GM12878 (cell line): ENCODE data around the gene ACYP1. TPM values are rescaled to one million over a fixed set of nuclear protein-coding genes. Genes with fewer than 3 reads are reported as not detected.

Experiments used
- ATAC-seq: fragments of 200-7000 bp; cut with Tn5 transposase; 3 replicates; pipeline ENCODE4 v1.9.1; 2020; ENCODE audit warnings: mild to moderate bottlenecking, moderate library complexity
- BruUV-seq: library from RNA; stranded (reverse); fragments of 400-500 nt; replicated peaks from 2 replicates; lab custom pipeline; 2021; lab: Mats Ljungman, UMichigan
- CTCF ChIA-PET: fragments of 300-600 bp; sonication (Branson Sonifier 250); formaldehyde crosslinking; extraction: SDS; loops from one replicate; lab custom pipeline; 2021; ENCODE audit warnings: inconsistent platforms; lab: Yijun Ruan, JAX
- POLR2A ChIA-PET: fragments of 350-600 bp; formaldehyde crosslinking; extraction: SDS; loops from one replicate; lab custom pipeline; 2021; ENCODE audit warnings: inconsistent platforms; lab: Charles Lee
- RAD21 ChIA-PET: fragments of 300-600 bp; sonication (Branson Sonifier 250); formaldehyde crosslinking; loops from one replicate; lab custom pipeline; 2023; ENCODE audit warnings: antibody characterized with exemption; ENCODE audit not compliant: unreplicated experiment; lab: Charles Lee
- SMC1A ChIA-PET: fragments of 300-600 bp; sonication (Branson Sonifier 250); formaldehyde crosslinking; loops from one replicate; lab custom pipeline; 2023; ENCODE audit not compliant: unreplicated experiment, uncharacterized antibody; lab: Charles Lee
- DNase-seq: peaks from one replicate; pipeline ENCODE4 v3.0.0-alpha.2; 2011; ENCODE audit warnings: low read depth, low spot score
- FAIRE-seq: peaks from 3 replicates; lab custom pipeline; 2011; peaks lifted over from hg19 to GRCh38; lab: Jason Lieb, UNC
- H2AFZ ChIP-seq: 2 replicates; pipeline ENCODE4 v1.6.0; 2011; ENCODE audit warnings: low read depth, low read length, control low read depth; ENCODE audit not compliant: control insufficient read depth
- H3K27ac ChIP-seq: 2 replicates; pipeline ENCODE4 v1.5.1; 2011; ENCODE audit warnings: control low read depth; ENCODE audit not compliant: control insufficient read depth, insufficient read depth
- H3K27me3 ChIP-seq, 2 experiments: replicated peaks in 1 of 2; 2 replicates each; pipeline versions ENCODE4 v1.6.0 to v1.6.1; 2011; ENCODE audit warnings: low read length in 1 of 2; ENCODE audit not compliant: control insufficient read depth in 2 of 2, insufficient read depth in 2 of 2
- H3K36me3 ChIP-seq, 2 experiments: 2 replicates each; pipeline ENCODE4 v1.5.1; 2011; ENCODE audit warnings: low read length in 1 of 2; ENCODE audit not compliant: control insufficient read depth in 2 of 2, insufficient read depth in 2 of 2
- H3K4me1 ChIP-seq: 2 replicates; pipeline ENCODE4 v1.6.1; 2011; ENCODE audit warnings: mild to moderate bottlenecking, low read length, moderate library complexity, mixed read lengths; ENCODE audit not compliant: control insufficient read depth, insufficient read depth
- H3K4me2 ChIP-seq: 2 replicates; pipeline ENCODE4 v1.6.0; 2011; ENCODE audit warnings: control low read depth; ENCODE audit not compliant: control insufficient read depth, insufficient read depth
- H3K4me3 ChIP-seq: fragments of 200-600 bp; sonication (generic); 2 replicates; pipeline ENCODE4 v1.5.1; 2016
- H3K79me2 ChIP-seq: 2 replicates; pipeline ENCODE4 v1.6.0; 2011; ENCODE audit warnings: low read length; ENCODE audit not compliant: control insufficient read depth, insufficient read depth
- H3K9ac ChIP-seq: 2 replicates; pipeline ENCODE4 v1.8.0; 2011; ENCODE audit warnings: low read length, control low read depth, mixed read lengths; ENCODE audit not compliant: control insufficient read depth, insufficient read depth
- H3K9me3 ChIP-seq: replicated peaks from 3 replicates; pipeline ENCODE4 v1.5.1; 2011; ENCODE audit warnings: mild to moderate bottlenecking, low read length; ENCODE audit not compliant: control insufficient read depth, insufficient read depth
- H4K20me1 ChIP-seq: 2 replicates; pipeline ENCODE4 v1.6.0; 2011; ENCODE audit not compliant: control insufficient read depth, insufficient read depth
- ASH2L ChIP-seq: fragments of 300-600, 200-600 bp; sonication (generic); IDR thresholded peaks from 2 replicates; pipeline ENCODE4 v1.6.1; 2017; ENCODE audit warnings: low read depth, mild to moderate bottlenecking, borderline replicate concordance
- CBX3 ChIP-seq: fragments of 200-600 bp; sonication (generic); IDR thresholded peaks from 2 replicates; pipeline ENCODE4 v1.6.1; 2016; ENCODE audit warnings: low read depth, borderline replicate concordance
- CBX5 ChIP-seq: sonication (generic); IDR thresholded peaks from 2 replicates; pipeline ENCODE4 v1.6.1; 2016; ENCODE audit warnings: low read depth, moderate library complexity, mild to moderate bottlenecking, inconsistent platforms
- DPF2 ChIP-seq: fragments of 450-650 bp; IDR thresholded peaks from 2 replicates; pipeline ENCODE4 v1.6.1; 2017; ENCODE audit warnings: mild to moderate bottlenecking
- FOXK2 ChIP-seq: fragments of 450-650 bp; IDR thresholded peaks from 2 replicates; pipeline ENCODE4 v1.6.1; 2017; ENCODE audit warnings: mild to moderate bottlenecking, moderate library complexity
- GATAD2B ChIP-seq: fragments of 450-650 bp; conservative IDR thresholded peaks from 2 replicates; pipeline ENCODE4 v1.6.1; 2017; ENCODE audit warnings: low read depth, mild to moderate bottlenecking, moderate library complexity
- IKZF1 ChIP-seq: fragments of 450-650 bp; conservative IDR thresholded peaks from 2 replicates; pipeline ENCODE4 v1.6.1; 2017; ENCODE audit warnings: antibody characterized with exemption, mild to moderate bottlenecking
- LARP7 ChIP-seq: fragments of 450-650 bp; IDR thresholded peaks from 2 replicates; pipeline ENCODE4 v1.6.1; 2017; ENCODE audit warnings: mild to moderate bottlenecking
- MEF2A ChIP-seq: IDR thresholded peaks from 2 replicates; pipeline ENCODE4 v1.6.1; 2011; ENCODE audit warnings: low read depth, mild to moderate bottlenecking, low read length, moderate library complexity; ENCODE audit not compliant: insufficient read depth
- MEF2B ChIP-seq: fragments of 450-650 bp; IDR thresholded peaks from 2 replicates; pipeline ENCODE4 v1.6.1; 2018; ENCODE audit warnings: mild to moderate bottlenecking, moderate library complexity; ENCODE audit not compliant: partially characterized antibody, poor library complexity, severe bottlenecking
- NFYA ChIP-seq: IDR thresholded peaks from 2 replicates; pipeline ENCODE4 v1.6.1; 2011; ENCODE audit warnings: low read depth, mild to moderate bottlenecking, low read length, improper control_type of control experiment, borderline replicate concordance
- POLR2A ChIP-seq: IDR thresholded peaks from 2 replicates; pipeline ENCODE4 v1.6.1; 2011; ENCODE audit warnings: low read depth, mild to moderate bottlenecking, low read length
- POLR2AphosphoS5 ChIP-seq: IDR thresholded peaks from 2 replicates; pipeline ENCODE4 v1.6.1; 2011; ENCODE audit warnings: mild to moderate bottlenecking, low read length, inconsistent platforms
- RB1 ChIP-seq: fragments of 450-650 bp; formaldehyde crosslinking; IDR thresholded peaks from 2 replicates; pipeline ENCODE4 v1.6.1; 2017; ENCODE audit warnings: mild to moderate bottlenecking, borderline replicate concordance
- RFX5 ChIP-seq: IDR thresholded peaks from 2 replicates; pipeline ENCODE4 v1.6.1; 2011; ENCODE audit warnings: low read depth, low read length, improper control_type of control experiment
- RUNX3 ChIP-seq: IDR thresholded peaks from 2 replicates; pipeline ENCODE4 v1.6.1; 2012; ENCODE audit warnings: low read length, inconsistent platforms
- SMARCA5 ChIP-seq: fragments of 450-650 bp; IDR thresholded peaks from 2 replicates; pipeline ENCODE4 v1.6.1; 2017; ENCODE audit warnings: mild to moderate bottlenecking
- SRF ChIP-seq, 2 experiments: IDR thresholded peaks; 2 replicates each; pipeline ENCODE4 v1.6.1; 2011; ENCODE audit warnings: low read depth in 2 of 2, low read length in 2 of 2, mild to moderate bottlenecking in 1 of 2, moderate library complexity in 1 of 2
- ZNF384 ChIP-seq: IDR thresholded peaks from 2 replicates; pipeline ENCODE4 v1.6.1; 2012; ENCODE audit warnings: low read depth, mild to moderate bottlenecking, low read length, improper control_type of control experiment, borderline replicate concordance
- ZSCAN29 ChIP-seq: fragments of 450-650 bp; IDR thresholded peaks from 2 replicates; pipeline ENCODE4 v1.6.1; 2017; ENCODE audit warnings: mild to moderate bottlenecking, moderate library complexity
- WGBS: methylation state at CpG from one replicate; pipeline ENCODE4 v1.1.6; 2016; ENCODE audit warnings: low lambda C conversion rate; ENCODE audit not compliant: insufficient replicate concordance, insufficient coverage; ENCODE audit errors: missing lambda C conversion rate; 5-methylcytosine and 5-hydroxymethylcytosine counted together
- in situ Hi-C: fragments of 300-500 bp; cut with MboI; formaldehyde crosslinking; loops from 9 replicates; pipeline ENCODE4 v1.14.3; 2018; ENCODE audit warnings: mixed read lengths
- intact Hi-C: fragments of 100-400 bp; cut with micrococcal nuclease; formaldehyde crosslinking; loops from one replicate; pipeline ENCODE4 v1.14.2; 2022; ENCODE audit not compliant: unreplicated experiment
- polyA plus RNA-seq, 11 experiments: library from polyadenylated mRNA; depleted of rRNA in 4 of 11; unstranded in 6 of 11; stranded (reverse) in 5 of 11; fragments of >200 nt; fragmentation: Nextera tagmentation in 4 of 11; fragmentation: Illumina TruSeq in 1 of 11; extraction: Ambion mirVana in 4 of 11; extraction: Trizol in 1 of 11; gene quantifications; 1 replicate in 1 of 11; 2 replicates in 10 of 11; pipeline versions ENCODE4 v1.2.1 to v1.2.3, GENCODE V29; 2011 to 2016; ENCODE audit warnings: inconsistent platforms in 2 of 11, missing spikeins in 2 of 11, low read depth in 1 of 11
- total RNA-seq, 4 experiments: library from RNA; depleted of rRNA in 3 of 4; stranded (reverse); fragments of >200 nt in 3 of 4; fragmentation: Illumina TruSeq in 1 of 4; extraction: Trizol in 1 of 4; gene quantifications; 2 replicates each; pipeline versions ENCODE4 v1.2.1 to v1.2.3, GENCODE V29; 2013 to 2021

Gene ACYP1
- total and polyA plus RNA-seq, 10 of the 15 experiments (the other 5 are each of a cell fraction or from before 2014, with no cell fraction given): 18.2 to 52.6 (median 43.5) TPM

- no peaks in the 10 kb centered on the region for H4K20me1 ChIP-seq
- ChIA-PET CTCF (interaction anchor here (1.6 to 2.8 kb wide), 3 partner anchors 12 to 63 kb away, joined by 3 to 15 read pairs (median 8); no protein-coding TSS in a partner anchor), RAD21 (interaction anchor here (2.6 kb wide), 1 partner anchor 164 kb away, joined by 5 read pairs; no protein-coding TSS in a partner anchor), POLR2A (no interaction called here), SMC1A (interaction anchor here (0.5 to 1.0 kb wide), 2 partner anchors 78 to 115 kb away, joined by 3 to 4 read pairs; no protein-coding TSS in a partner anchor)
- BruUV-seq: no TSS peak
- DNase-seq (no peak), ATAC-seq (no peak), FAIRE-seq (no peak)
- H3K4me1 ChIP-seq: no peaks in the 10 kb centered on the region
- no peaks in the 10 kb centered on the region for H3K79me2 ChIP-seq
- no peak overlapping the region for H3K9ac ChIP-seq
- WGBS: 62% methylated on average over 4 of the region's 4 CpGs
- H2AFZ ChIP-seq: no peak overlapping the region
- in situ Hi-C loops: no loop called here
- intact Hi-C loops: no loop called here
- H3K9me3 ChIP-seq: no peaks in the 10 kb centered on the region
- H3K27ac ChIP-seq: no peak overlapping the region
- peaks cover 1 to 4% of the 10 kb centered on the region in 2 experiments; a peak in 2 of 4 replicates for H3K36me3 ChIP-seq
- H3K4me3 ChIP-seq: no peak overlapping the region
- no peaks in the 10 kb centered on the region for H3K27me3 ChIP-seq
- H3K4me2 ChIP-seq: no peak overlapping the region
- TF ChIP-seq FOXK2 (no peak), IKZF1 (no peak), POLR2A (no peak), POLR2AphosphoS5 (no peak)
Measured at GRCh38 chr14:75025082-75025481, 38.7 kb downstream of the ACYP1 start.

- H3K36me3 ChIP-seq: peaks cover 1 to 13% of the 10 kb centered on the region in 2 experiments; a peak in 2 of 4 replicates
- no peak for ATAC-seq
- FAIRE-seq: no peak
- intact Hi-C loops (no loop called here), in situ Hi-C loops (no loop called here)
- ChIA-PET SMC1A (interaction anchor here (1.0 to 2.5 kb wide), 5 partner anchors 10 to 40 kb away, joined by 3 to 13 read pairs (median 4); partner anchors contain the start of gene ACYP1), POLR2A (interaction anchor here (1.5 kb wide), 1 partner anchor 9 kb away, joined by 4 read pairs; no protein-coding TSS in a partner anchor), RAD21 (interaction anchor here (1.1 to 2.6 kb wide), 4 partner anchors 10 to 162 kb away, joined by 3 to 5 read pairs (median 4); no protein-coding TSS in a partner anchor), CTCF (interaction anchor here (0.8 to 2.8 kb wide), 6 partner anchors 10 to 162 kb away, joined by 3 to 15 read pairs (median 8); no protein-coding TSS in a partner anchor)
- H3K4me1 ChIP-seq: no peaks in the 10 kb centered on the region
- H3K79me2 ChIP-seq: no peaks in the 10 kb centered on the region
- H3K4me2 ChIP-seq: no peak overlapping the region
- no peak for DNase-seq
- no peak overlapping the region for H3K27ac ChIP-seq
- no peaks in the 10 kb centered on the region for H3K27me3 ChIP-seq
- no peaks in the 10 kb centered on the region for H3K9me3 ChIP-seq
- no peak overlapping the region for H3K9ac ChIP-seq
- H2AFZ ChIP-seq: no peak overlapping the region
- BruUV-seq: no TSS peak
- H3K4me3 ChIP-seq: no peak overlapping the region
- WGBS: 94% methylated on average over 1 of the region's 1 CpG
- H4K20me1 ChIP-seq: no peaks in the 10 kb centered on the region
- no peak for TF ChIP-seq ZSCAN29
- no peak for TF ChIP-seq SMARCA5
- TF ChIP-seq ZNF384: no peak
- TF ChIP-seq RB1: no peak
- TF ChIP-seq LARP7: no peak
- no peak for TF ChIP-seq CBX5
- no peak for TF ChIP-seq RFX5
- no peak for TF ChIP-seq ASH2L
- TF ChIP-seq MEF2B: no peak
- TF ChIP-seq MEF2A: no peak
- no peak for TF ChIP-seq RUNX3
- TF ChIP-seq NFYA: no peak
- TF ChIP-seq CBX3: no peak
- no peak for TF ChIP-seq DPF2
- no peak for TF ChIP-seq SRF (IDR thresholded peaks at IDR 0.05; ENCODE audit: low read depth in 2 of 2, low read length in 2 of 2)
- TF ChIP-seq GATAD2B: no peak
Measured at GRCh38 chr14:75023108-75023507, 40.7 kb downstream of the ACYP1 start.
